Glutamatergic neuron (in vitro differentiated cells): ENCODE data around the gene VPS13C. TPM values are rescaled to one million over a fixed set of nuclear protein-coding genes. Genes with fewer than 3 reads are reported as not detected.

Experiments used
- DNase-seq: peaks from one replicate; pipeline ENCODE4 v3.0.0; 2022
- H3K27ac Mint-ChIP-seq: one replicate; pipeline ENCODE4 v1.8.0; 2020; ENCODE audit warnings: mild to moderate bottlenecking, mixed read lengths, inconsistent platforms; ENCODE audit not compliant: unreplicated experiment
- H3K27me3 Mint-ChIP-seq: one replicate; pipeline ENCODE4 v1.8.0; 2020; ENCODE audit warnings: mild to moderate bottlenecking, moderate library complexity, mixed read lengths, inconsistent platforms; ENCODE audit not compliant: unreplicated experiment
- H3K36me3 Mint-ChIP-seq: one replicate; pipeline ENCODE4 v1.8.0; 2020; ENCODE audit warnings: mild to moderate bottlenecking, mixed read lengths, inconsistent platforms; ENCODE audit not compliant: unreplicated experiment
- H3K4me1 Mint-ChIP-seq: one replicate; pipeline ENCODE4 v1.8.0; 2020; ENCODE audit warnings: mild to moderate bottlenecking, low read depth, mixed read lengths, inconsistent platforms; ENCODE audit not compliant: unreplicated experiment
- H3K4me3 Mint-ChIP-seq: one replicate; pipeline ENCODE4 v1.8.0; 2020; ENCODE audit warnings: mild to moderate bottlenecking, mixed read lengths, inconsistent platforms; ENCODE audit not compliant: unreplicated experiment
- H3K9me3 Mint-ChIP-seq: one replicate; pipeline ENCODE4 v1.8.0; 2020; ENCODE audit warnings: mild to moderate bottlenecking, moderate library complexity, mixed read lengths, inconsistent platforms; ENCODE audit not compliant: unreplicated experiment
- CTCF ChIP-seq: fragments of 200-600 bp; sonication (generic); IDR thresholded peaks from one replicate; pipeline ENCODE4 v1.5.0; 2021; ENCODE audit not compliant: partially characterized antibody, unreplicated experiment
- total RNA-seq: library from RNA; stranded (reverse); fragmentation: NEBNext Ultra II Directional; extraction: Animal tissue kit (Norgen Biotek cat#: 25700); gene quantifications from one replicate; pipeline ENCODE4 v1.2.1, GENCODE V29; 2021; ENCODE audit not compliant: unreplicated experiment

VPS13C gene
- total RNA-seq, 1 donor from 2014 or later, result 93.8 TPM

DNA sequence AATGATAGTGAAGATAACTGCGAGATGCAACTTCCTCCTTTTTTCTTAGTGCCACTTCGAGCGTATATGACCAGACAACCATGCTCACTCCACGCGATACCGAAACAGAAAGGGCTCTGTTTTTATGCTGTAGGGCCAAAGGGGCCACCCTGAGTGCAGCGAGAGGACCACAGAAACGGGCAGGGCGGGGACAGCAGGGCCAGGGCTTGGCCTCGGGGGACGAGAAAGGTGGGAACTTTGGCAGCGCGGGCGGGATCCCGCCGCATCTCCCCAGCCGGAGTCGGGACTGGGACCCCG, 483 bp downstream of the VPS13C start:
- peak overlapping the region; percentile 98 for H3K4me3 Mint-ChIP-seq
- peaks cover 7% of the 10 kb centered on the region for H3K27me3 Mint-ChIP-seq
- H3K9me3 Mint-ChIP-seq, result peaks cover 4% of the 10 kb centered on the region
- DNase-seq, result peak; percentile 58
- no peak for TF ChIP-seq CTCF
- H3K4me1 Mint-ChIP-seq, result peaks cover 2% of the 10 kb centered on the region
- H3K27ac Mint-ChIP-seq, result peak overlapping the region; percentile 88
- no peaks in the 10 kb centered on the region for H3K36me3 Mint-ChIP-seq

DNA sequence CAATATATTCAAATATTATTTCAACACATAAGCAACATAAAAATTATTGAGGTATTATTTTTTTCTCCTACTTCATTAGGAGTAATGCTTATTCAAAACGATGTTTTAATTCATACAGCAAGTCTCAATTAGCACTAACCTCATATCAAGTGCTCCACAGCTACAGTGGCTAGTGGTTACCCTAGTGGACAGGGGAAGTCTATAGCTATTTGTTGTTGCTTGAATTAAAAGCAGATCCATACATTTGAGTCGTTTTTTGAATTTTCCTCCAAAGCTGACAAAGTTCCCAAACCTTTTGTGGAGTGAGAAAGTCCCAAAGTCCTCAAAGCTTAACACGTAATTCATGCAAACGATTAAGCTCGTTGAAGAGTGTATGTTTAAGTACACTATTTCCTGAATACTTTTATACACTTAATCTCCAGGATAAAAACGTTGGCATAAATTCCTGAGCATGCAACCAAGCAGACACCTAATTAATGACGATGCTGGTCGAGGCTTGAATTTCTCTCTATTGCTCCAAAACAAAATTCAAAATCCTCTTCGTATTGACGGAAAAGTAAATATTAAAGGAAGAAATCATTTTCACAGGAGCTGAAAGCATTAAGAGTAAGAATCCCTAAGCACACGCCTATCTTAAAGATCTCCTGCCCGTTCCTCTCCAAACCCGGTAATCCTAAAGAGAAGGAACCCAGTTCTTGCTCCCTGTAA, 985 bp downstream of the VPS13C start:
- Mint-ChIP-seq H3K36me3 (no peaks in the 10 kb centered on the region), H3K4me3 (peak overlapping the region; percentile 98), H3K27me3 (peaks cover 7% of the 10 kb centered on the region), H3K4me1 (peaks cover 2% of the 10 kb centered on the region), H3K9me3 (peaks cover 4% of the 10 kb centered on the region), H3K27ac (peak overlapping the region; percentile 88)
- no peak for DNase-seq
- TF ChIP-seq CTCF, result no peak

DNA sequence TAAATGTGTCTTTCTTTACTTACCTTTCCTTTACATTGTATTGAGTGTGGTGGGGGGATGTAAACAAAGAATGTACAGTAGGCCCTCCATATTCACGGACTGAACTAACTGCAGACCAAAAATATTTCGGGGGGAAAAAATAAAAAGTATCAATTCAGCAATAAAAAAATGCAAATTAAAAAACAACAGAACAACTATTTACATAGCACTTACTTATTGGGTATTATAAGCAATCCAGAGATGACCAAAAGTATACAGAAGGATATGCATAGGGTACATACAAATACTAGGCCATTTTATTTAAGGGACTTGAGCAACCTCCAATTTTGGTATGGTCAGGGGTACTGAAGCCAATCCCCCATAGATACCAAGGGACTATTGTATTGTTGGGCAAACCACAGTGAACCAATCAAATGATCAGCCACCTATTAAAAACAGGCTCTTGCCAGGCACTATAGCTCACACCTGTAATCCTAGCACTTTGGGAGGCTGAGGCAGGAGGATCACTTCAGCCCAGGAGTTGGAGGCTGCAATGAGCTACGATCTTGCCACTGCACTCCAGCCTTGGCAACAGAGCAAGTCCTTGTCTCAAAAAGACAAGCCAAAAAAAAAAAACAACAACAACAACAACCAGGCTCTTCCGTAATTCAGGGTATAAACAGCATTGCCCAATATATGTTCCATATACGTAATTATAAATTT, 1.8 kb downstream of the VPS13C start:
- peaks cover 2% of the 10 kb centered on the region for H3K4me1 Mint-ChIP-seq

GRCh38 chr15:62057341-62057980, 2.8 kb downstream of the VPS13C start:
- Mint-ChIP-seq H3K27me3 (peaks cover 7% of the 10 kb centered on the region), H3K4me3 (no peak overlapping the region), H3K27ac (no peak overlapping the region), H3K36me3 (no peaks in the 10 kb centered on the region), H3K4me1 (peaks cover 2% of the 10 kb centered on the region), H3K9me3 (peaks cover 4% of the 10 kb centered on the region)
- DNase-seq, result no peak
- TF ChIP-seq CTCF, result no peak

More for the DNA sequence above, 1.8 kb downstream of the VPS13C start:
- no peaks in the 10 kb centered on the region for H3K36me3 Mint-ChIP-seq
- H3K27me3 Mint-ChIP-seq, result peaks cover 7% of the 10 kb centered on the region
- H3K4me3 Mint-ChIP-seq, result peak overlapping the region; percentile 37
- no peak overlapping the region for H3K27ac Mint-ChIP-seq
- DNase-seq, result no peak
- no peak for TF ChIP-seq CTCF
- peaks cover 4% of the 10 kb centered on the region for H3K9me3 Mint-ChIP-seq

DNA sequence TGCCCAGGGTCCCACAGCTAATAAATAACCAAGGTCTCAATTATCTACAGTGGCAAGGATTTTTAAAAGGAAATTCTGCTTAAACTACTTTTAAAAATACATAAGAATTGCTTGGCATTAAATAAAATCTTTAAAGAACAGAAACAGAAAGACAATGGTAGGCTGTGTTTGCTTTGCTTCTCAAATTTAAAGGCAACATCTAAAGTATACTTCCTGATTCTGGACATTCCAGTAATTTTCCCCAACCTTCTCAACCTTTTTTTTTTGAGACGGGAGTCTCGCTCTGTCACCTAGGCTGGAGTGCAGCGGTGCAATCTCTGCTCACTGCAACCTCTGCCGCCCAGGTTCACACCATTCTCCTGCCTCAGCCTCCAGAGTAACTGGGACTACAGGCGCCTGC, 5.3 kb downstream of the VPS13C start:
- H3K27me3 Mint-ChIP-seq, result peaks cover 4% of the 10 kb centered on the region
- H3K4me3 Mint-ChIP-seq, result no peak overlapping the region
- H3K27ac Mint-ChIP-seq, result no peak overlapping the region
- no peaks in the 10 kb centered on the region for H3K36me3 Mint-ChIP-seq
- peaks cover 4% of the 10 kb centered on the region for H3K4me1 Mint-ChIP-seq
- DNase-seq, result no peak
- TF ChIP-seq CTCF, result no peak
- peaks cover 4% of the 10 kb centered on the region for H3K9me3 Mint-ChIP-seq
